Testis (tissue), 2 donors: ENCODE data around the gene FLNB.

Experiments used
- CTCF ChIP-seq, 3 experiments: fragments of 450-650 bp in 2 of 3; fragments of 200-600 bp in 1 of 3; sonication (generic) in 1 of 3; IDR thresholded peaks; one replicate each; pipeline ENCODE4 v1.5.1; 2016 to 2019; ENCODE audit warnings: antibody characterized with exemption in 3 of 3, mild to moderate bottlenecking in 2 of 3, moderate library complexity in 1 of 3
- POLR2A ChIP-seq: fragments of 450-650 bp; IDR thresholded peaks from one replicate; pipeline ENCODE4 v1.6.1; 2017; ENCODE audit warnings: antibody characterized with exemption, mild to moderate bottlenecking, moderate library complexity

- TF ChIP-seq CTCF (IDR thresholded peaks at IDR 0.05), result no peak
- TF ChIP-seq POLR2A, result no peak
Observed at GRCh38 chr3:58151637-58152036, 143.4 kb downstream of the FLNB start.
